Thoracic aorta (tissue), 2 donors: ENCODE data around the gene AKR1B1. TPM values are rescaled to one million over a fixed set of nuclear protein-coding genes. Genes with fewer than 3 reads are reported as not detected.

ENCODE experiments used
- ATAC-seq: fragments of 150-250 bp; one replicate; pipeline ENCODE4 v1.8.0; 2017; ENCODE audit warnings: low read depth; ENCODE audit not compliant: insufficient number of reproducible peaks, low FRiP score
- DNase-seq: peaks from one replicate; pipeline ENCODE4 v3.0.0-alpha.2; 2020; ENCODE audit warnings: low spot score
- H3K27ac ChIP-seq, 2 donors: fragments of 200-600 bp; sonication (generic); 1 replicate in 1 of 2; 2 replicates in 1 of 2; pipeline ENCODE4 v1.5.1; 2016; ENCODE audit warnings: mild to moderate bottlenecking in 2 of 2, moderate library complexity in 2 of 2
- H3K27me3 ChIP-seq: fragments of 200-600 bp; sonication (generic); replicated peaks from 2 replicates; pipeline ENCODE4 v1.6.0; 2016; ENCODE audit warnings: mild to moderate bottlenecking; ENCODE audit not compliant: insufficient read depth
- H3K36me3 ChIP-seq: fragments of 200-600 bp; sonication (generic); one replicate; pipeline ENCODE4 v1.5.1; 2016
- H3K4me1 ChIP-seq, 2 donors: fragments of 200-600 bp; sonication (generic); 1 replicate in 1 of 2; 2 replicates in 1 of 2; pipeline versions ENCODE4 v1.5.1 to v1.6.0; 2016; ENCODE audit warnings: low read depth in 2 of 2, mild to moderate bottlenecking in 1 of 2; ENCODE audit not compliant: control insufficient read depth in 1 of 2
- H3K4me3 ChIP-seq: fragments of 200-600 bp; sonication (generic); 2 replicates; pipeline ENCODE4 v1.5.1; 2016; ENCODE audit warnings: mild to moderate bottlenecking
- H3K9me3 ChIP-seq: fragments of 200-600 bp; sonication (generic); 2 replicates; pipeline ENCODE4 v1.5.1; 2016
- total RNA-seq, 2 donors: library from RNA; depleted of rRNA; stranded (reverse); fragments of >200 nt; gene quantifications; one replicate each; pipeline versions ENCODE4 v1.1.0 to v1.2.3, GENCODE V29; 2016
- TF ChIP-seq, protein P1 (sequence below): fragments of 200-600 bp; sonication (generic); IDR thresholded peaks from one replicate; pipeline ENCODE4 v1.5.1; 2019; ENCODE audit warnings: antibody characterized with exemption

The AKR1B1 gene
- total RNA-seq, 2 donors from 2014 or later, result 97.4 to 116 TPM

DNA sequence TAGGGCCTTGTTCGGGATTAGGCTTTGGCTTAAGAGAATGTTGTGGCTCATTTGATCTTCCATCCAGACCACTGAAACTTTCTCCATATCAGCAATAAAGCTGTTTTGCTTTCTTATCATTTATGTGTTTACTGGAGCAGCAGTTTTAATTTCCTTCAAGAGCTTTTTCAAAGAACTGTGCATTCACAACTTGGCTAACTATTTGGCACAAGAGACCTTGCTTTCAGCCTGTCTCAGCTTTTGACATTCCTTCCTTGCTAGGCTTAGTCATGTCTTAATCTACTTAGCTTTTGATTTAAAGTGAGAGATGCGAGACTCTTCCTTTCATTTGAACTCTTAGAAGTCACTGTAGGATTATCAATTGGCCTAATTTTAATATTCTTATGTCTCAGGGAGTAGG, 19.1 kb upstream of the AKR1B1 start:
- no peak overlapping the region for H3K4me3 ChIP-seq
- ATAC-seq (no peak), DNase-seq (no peak)
- no peaks in the 10 kb centered on the region for H3K9me3 ChIP-seq
- no peak overlapping the region for H3K27ac ChIP-seq
- no peaks in the 10 kb centered on the region for H3K36me3 ChIP-seq
- TF ChIP-seq, protein P1, sequence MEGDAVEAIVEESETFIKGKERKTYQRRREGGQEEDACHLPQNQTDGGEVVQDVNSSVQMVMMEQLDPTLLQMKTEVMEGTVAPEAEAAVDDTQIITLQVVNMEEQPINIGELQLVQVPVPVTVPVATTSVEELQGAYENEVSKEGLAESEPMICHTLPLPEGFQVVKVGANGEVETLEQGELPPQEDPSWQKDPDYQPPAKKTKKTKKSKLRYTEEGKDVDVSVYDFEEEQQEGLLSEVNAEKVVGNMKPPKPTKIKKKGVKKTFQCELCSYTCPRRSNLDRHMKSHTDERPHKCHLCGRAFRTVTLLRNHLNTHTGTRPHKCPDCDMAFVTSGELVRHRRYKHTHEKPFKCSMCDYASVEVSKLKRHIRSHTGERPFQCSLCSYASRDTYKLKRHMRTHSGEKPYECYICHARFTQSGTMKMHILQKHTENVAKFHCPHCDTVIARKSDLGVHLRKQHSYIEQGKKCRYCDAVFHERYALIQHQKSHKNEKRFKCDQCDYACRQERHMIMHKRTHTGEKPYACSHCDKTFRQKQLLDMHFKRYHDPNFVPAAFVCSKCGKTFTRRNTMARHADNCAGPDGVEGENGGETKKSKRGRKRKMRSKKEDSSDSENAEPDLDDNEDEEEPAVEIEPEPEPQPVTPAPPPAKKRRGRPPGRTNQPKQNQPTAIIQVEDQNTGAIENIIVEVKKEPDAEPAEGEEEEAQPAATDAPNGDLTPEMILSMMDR, result no peak
- peaks cover 6 to 11% of the 10 kb centered on the region in 2 donors for H3K4me1 ChIP-seq
- H3K27me3 ChIP-seq, result no peaks in the 10 kb centered on the region

GRCh38 chr7:134476044-134476443, 17.1 kb upstream of the AKR1B1 start:
- no peaks in the 10 kb centered on the region for H3K36me3 ChIP-seq

GRCh38 chr7:134474828-134475227, 15.9 kb upstream of the AKR1B1 start:
- Histone ChIP-seq H3K27me3 (no peaks in the 10 kb centered on the region), H3K36me3 (no peaks in the 10 kb centered on the region), H3K4me3 (no peak overlapping the region), H3K4me1 (no peaks in the 10 kb centered on the region), H3K9me3 (no peaks in the 10 kb centered on the region), H3K27ac (no peak overlapping the region)
- DNase-seq (no peak), ATAC-seq (no peak)
- TF ChIP-seq, protein P1, result no peak

More at GRCh38 chr7:134476044-134476443, 17.1 kb upstream of the AKR1B1 start:
- no peaks in the 10 kb centered on the region for H3K9me3 ChIP-seq
- peaks cover 6 to 8% of the 10 kb centered on the region in 2 donors for H3K4me1 ChIP-seq
- H3K27me3 ChIP-seq, result no peaks in the 10 kb centered on the region
- TF ChIP-seq, protein P1, result no peak
- no peak for ATAC-seq
- H3K27ac ChIP-seq, result no peak overlapping the region
- no peak for DNase-seq
- H3K4me3 ChIP-seq, result no peak overlapping the region

DNA sequence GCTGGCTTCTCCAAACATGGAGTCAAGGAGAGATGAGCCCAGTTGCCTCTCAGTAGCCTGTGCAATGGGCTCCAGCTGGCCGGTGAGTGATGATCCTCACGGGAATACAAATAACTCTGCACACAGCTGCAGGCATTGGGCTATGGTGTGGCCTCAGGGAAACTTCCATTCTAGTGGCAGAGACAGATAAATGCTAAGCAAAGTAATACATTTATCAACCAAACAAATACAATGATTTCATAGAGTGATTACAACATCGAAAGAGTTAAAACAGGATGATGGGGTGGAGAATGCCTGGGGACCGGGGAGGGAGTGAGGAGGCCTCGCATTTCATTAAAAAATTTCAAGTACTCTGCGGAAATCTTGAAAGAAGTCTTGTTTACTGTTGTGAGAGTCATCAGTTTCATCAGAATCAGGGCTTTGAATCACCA, 15.0 kb upstream of the AKR1B1 start:
- DNase-seq, result no peak
- Histone ChIP-seq H3K36me3 (no peaks in the 10 kb centered on the region), H3K27me3 (no peaks in the 10 kb centered on the region), H3K4me3 (no peak overlapping the region), H3K9me3 (no peaks in the 10 kb centered on the region), H3K4me1 (no peaks in the 10 kb centered on the region), H3K27ac (no peak overlapping the region)
- no peak for ATAC-seq
- TF ChIP-seq, protein P1, result no peak

DNA sequence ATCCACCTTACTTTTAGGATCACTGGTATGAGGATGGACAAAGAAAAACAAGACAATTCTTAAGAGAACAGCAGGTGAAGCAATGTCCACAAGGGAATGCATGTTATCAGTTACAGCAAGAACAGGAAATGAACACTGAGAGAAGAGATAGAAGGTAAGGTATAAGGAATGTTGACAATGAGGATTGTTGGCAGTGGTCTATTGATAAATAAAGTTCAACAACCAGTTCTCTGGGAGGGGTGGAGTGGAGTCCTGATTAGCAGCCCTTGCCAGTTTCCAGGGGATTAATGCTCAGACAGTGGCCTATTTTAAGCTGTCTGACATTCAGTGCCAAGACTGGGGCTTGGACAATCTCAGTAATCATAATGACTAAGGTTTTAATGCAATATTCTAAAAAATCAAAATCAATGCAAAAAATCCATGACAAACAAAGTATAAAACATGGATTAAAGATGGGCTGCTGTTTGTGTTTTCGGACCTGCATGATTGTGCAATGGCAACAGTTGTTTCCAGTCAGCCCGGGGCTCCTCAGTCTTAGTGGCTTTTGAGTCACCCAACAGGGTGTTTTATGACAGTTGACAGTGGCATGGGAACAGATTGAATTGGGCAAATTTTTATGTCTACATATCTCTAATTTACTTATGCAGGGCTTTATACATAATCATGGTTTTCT, 13.8 kb upstream of the AKR1B1 start:
- TF ChIP-seq, protein P1, result no peak
- H3K27ac ChIP-seq, result no peak overlapping the region
- no peaks in the 10 kb centered on the region for H3K9me3 ChIP-seq
- no peak for DNase-seq
- H3K4me1 ChIP-seq, result no peaks in the 10 kb centered on the region
- H3K36me3 ChIP-seq, result no peaks in the 10 kb centered on the region
- no peak for ATAC-seq
- no peak overlapping the region for H3K4me3 ChIP-seq
- no peaks in the 10 kb centered on the region for H3K27me3 ChIP-seq
